Measurements from ENCODE around the gene DDX10.
"Not testable (repeated sequence)": the region's sequence is repeated elsewhere in the genome, so short reads cannot be mapped to it uniquely, and the experiment has no call there.

Gene DDX10

GRCh38 chr11:108636222-108636621 is 28.6 kb upstream of the DDX10 start:
- ATAC-seq (ENCODE audit: insufficient read depth, low read depth) (no peak), DNase-seq (no peak)
- Histone ChIP-seq H3K4me3 (ENCODE audit: low read depth in 1 of 2, low read length in 2 of 2) (no peak overlapping the region), H4K20me1 (ENCODE audit: insufficient read depth, low read length) (no peaks in the 10 kb centered on the region), H3K36me3 (ENCODE audit: insufficient read depth, low read length) (no peaks in the 10 kb centered on the region), H3K4me1 (ENCODE audit: insufficient read depth, low read length) (no peaks in the 10 kb centered on the region), H3K79me2 (ENCODE audit: insufficient read depth, low read length) (no peaks in the 10 kb centered on the region), H3K4me2 (ENCODE audit: insufficient read depth, low read length) (no peak overlapping the region), H3K9ac (ENCODE audit: low read depth, low read length) (no peak overlapping the region), H3K9me3 (ENCODE audit: insufficient read depth, low read length, severe bottlenecking) (no peaks in the 10 kb centered on the region), H3K27ac (ENCODE audit: low read length) (no peak overlapping the region), H2AFZ (ENCODE audit: low read depth, low read length) (no peak overlapping the region), H3K27me3 (ENCODE audit: insufficient read depth, low read length, poor library complexity) (no peaks in the 10 kb centered on the region)
- TF ChIP-seq CTCF (IDR thresholded peaks at IDR 0.05; ENCODE audit: borderline replicate concordance, extremely low read depth, low read length, poor library complexity, severe bottlenecking): no peak
- no peak for TF ChIP-seq EZH2 (IDR thresholded peaks at IDR 0.05; ENCODE audit: borderline replicate concordance, low read depth, low read length, severe bottlenecking)

GRCh38 chr11:108639146-108639545 is 25.7 kb upstream of the DDX10 start:
- H3K4me2 ChIP-seq (ENCODE audit: insufficient read depth, low read length): no peak overlapping the region
- H3K4me3 ChIP-seq (ENCODE audit: low read depth in 1 of 2, low read length in 2 of 2): no peak overlapping the region
- no peak for DNase-seq
- no peaks in the 10 kb centered on the region for H3K9me3 ChIP-seq (ENCODE audit: insufficient read depth, low read length, severe bottlenecking)
- no peaks in the 10 kb centered on the region for H3K27me3 ChIP-seq (ENCODE audit: insufficient read depth, low read length, poor library complexity)
- H4K20me1 ChIP-seq (ENCODE audit: insufficient read depth, low read length): no peaks in the 10 kb centered on the region
- no peak for ATAC-seq (ENCODE audit: insufficient read depth, low read depth)
- no peak overlapping the region for H2AFZ ChIP-seq (ENCODE audit: low read depth, low read length)
- no peaks in the 10 kb centered on the region for H3K79me2 ChIP-seq (ENCODE audit: insufficient read depth, low read length)
- no peak overlapping the region for H3K27ac ChIP-seq (ENCODE audit: low read length)
- TF ChIP-seq CTCF (IDR thresholded peaks at IDR 0.05; ENCODE audit: borderline replicate concordance, extremely low read depth, low read length, poor library complexity, severe bottlenecking): no peak
- no peak for TF ChIP-seq EZH2 (IDR thresholded peaks at IDR 0.05; ENCODE audit: borderline replicate concordance, low read depth, low read length, severe bottlenecking)
- no peak overlapping the region for H3K9ac ChIP-seq (ENCODE audit: low read depth, low read length)
- H3K4me1 ChIP-seq (ENCODE audit: insufficient read depth, low read length): no peaks in the 10 kb centered on the region
- no peaks in the 10 kb centered on the region for H3K36me3 ChIP-seq (ENCODE audit: insufficient read depth, low read length)

DNA sequence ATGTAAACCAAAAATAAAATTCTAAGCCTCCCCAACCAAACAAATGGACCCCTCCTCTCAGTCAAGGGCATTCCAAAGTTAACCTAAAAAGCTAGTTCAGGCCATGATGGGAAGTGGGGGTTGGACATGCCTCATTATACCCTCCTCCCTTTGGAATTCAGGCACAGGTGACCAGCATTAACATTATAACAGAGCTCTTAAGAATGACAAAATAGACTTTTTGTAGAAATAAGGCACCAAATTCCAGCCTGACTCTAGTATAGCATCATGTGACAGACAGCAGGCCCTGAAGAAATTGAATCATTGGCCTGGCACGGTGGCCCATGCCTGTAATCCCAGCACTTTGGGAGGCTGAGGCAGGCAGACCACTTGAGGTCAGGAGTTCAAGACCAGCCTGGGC is 23.1 kb upstream of the DDX10 start:
- H4K20me1 ChIP-seq (ENCODE audit: insufficient read depth, low read length); H3K9me3 ChIP-seq (ENCODE audit: insufficient read depth, low read length, severe bottlenecking); H2AFZ ChIP-seq (ENCODE audit: low read depth, low read length); H3K4me1 ChIP-seq (ENCODE audit: insufficient read depth, low read length); H3K4me2 ChIP-seq (ENCODE audit: insufficient read depth, low read length); H3K79me2 ChIP-seq (ENCODE audit: insufficient read depth, low read length); H3K9ac ChIP-seq (ENCODE audit: low read depth, low read length); H3K27me3 ChIP-seq (ENCODE audit: insufficient read depth, low read length, poor library complexity); H3K4me3 ChIP-seq (ENCODE audit: low read depth in 1 of 2, low read length in 2 of 2); DNase-seq; ATAC-seq (ENCODE audit: insufficient read depth, low read depth); H3K36me3 ChIP-seq (ENCODE audit: insufficient read depth, low read length); H3K27ac ChIP-seq (ENCODE audit: low read length): not testable (repeated sequence)

GRCh38 chr11:108643974-108644373 is 20.9 kb upstream of the DDX10 start:
- H3K4me2 ChIP-seq (ENCODE audit: insufficient read depth, low read length): no peak overlapping the region
- no peak for DNase-seq
- H3K9me3 ChIP-seq (ENCODE audit: insufficient read depth, low read length, severe bottlenecking): no peaks in the 10 kb centered on the region
- H3K36me3 ChIP-seq (ENCODE audit: insufficient read depth, low read length): no peaks in the 10 kb centered on the region
- no peak for TF ChIP-seq CTCF (IDR thresholded peaks at IDR 0.05; ENCODE audit: borderline replicate concordance, extremely low read depth, low read length, poor library complexity, severe bottlenecking)
- TF ChIP-seq EZH2 (IDR thresholded peaks at IDR 0.05; ENCODE audit: borderline replicate concordance, low read depth, low read length, severe bottlenecking): no peak
- no peak overlapping the region for H2AFZ ChIP-seq (ENCODE audit: low read depth, low read length)
- no peaks in the 10 kb centered on the region for H3K4me1 ChIP-seq (ENCODE audit: insufficient read depth, low read length)
- H3K4me3 ChIP-seq (ENCODE audit: low read depth in 1 of 2, low read length in 2 of 2): no peak overlapping the region
- no peak overlapping the region for H3K9ac ChIP-seq (ENCODE audit: low read depth, low read length)
- H3K79me2 ChIP-seq (ENCODE audit: insufficient read depth, low read length): no peaks in the 10 kb centered on the region
- no peaks in the 10 kb centered on the region for H3K27me3 ChIP-seq (ENCODE audit: insufficient read depth, low read length, poor library complexity)
- ATAC-seq (ENCODE audit: insufficient read depth, low read depth): no peak
- no peaks in the 10 kb centered on the region for H4K20me1 ChIP-seq (ENCODE audit: insufficient read depth, low read length)
- no peak overlapping the region for H3K27ac ChIP-seq (ENCODE audit: low read length)
